Hematopoietic multipotent progenitor cell treated with erythropoietin and hydrocortisone succinate and interleukin-3 and kit ligand, for 17 days (in vitro differentiated cells): ENCODE measurements around the gene PIAS1.
"Not testable (repeated sequence)": the region's sequence is repeated elsewhere in the genome, so short reads cannot be mapped to it uniquely, and the experiment has no call there.

Experiments used
- DNase-seq: peaks from one replicate; pipeline ENCODE4 v3.0.0-alpha.2; 2015; ENCODE audit warnings: low spot score

The PIAS1 gene

DNA sequence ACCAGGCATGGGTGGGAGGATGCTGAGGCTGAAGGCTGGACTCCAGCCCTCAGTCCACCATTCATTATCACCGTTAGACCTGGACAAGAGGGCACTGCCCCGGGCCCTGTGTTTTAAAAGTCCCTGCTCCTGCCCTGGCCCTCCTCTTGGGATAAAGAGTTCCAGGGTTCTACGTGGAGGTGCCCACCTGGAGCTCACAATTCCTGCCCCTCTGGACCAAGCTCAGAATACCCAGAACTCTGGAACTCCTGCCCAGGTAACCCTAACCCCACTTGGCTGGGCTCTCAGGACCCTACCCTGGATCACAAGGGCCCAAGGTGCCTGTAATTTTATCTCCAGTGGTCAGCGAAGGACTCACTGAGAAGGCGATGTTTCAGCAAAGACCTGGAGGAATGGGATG, 149.8 kb downstream of the PIAS1 start:
- no peak for DNase-seq

DNA sequence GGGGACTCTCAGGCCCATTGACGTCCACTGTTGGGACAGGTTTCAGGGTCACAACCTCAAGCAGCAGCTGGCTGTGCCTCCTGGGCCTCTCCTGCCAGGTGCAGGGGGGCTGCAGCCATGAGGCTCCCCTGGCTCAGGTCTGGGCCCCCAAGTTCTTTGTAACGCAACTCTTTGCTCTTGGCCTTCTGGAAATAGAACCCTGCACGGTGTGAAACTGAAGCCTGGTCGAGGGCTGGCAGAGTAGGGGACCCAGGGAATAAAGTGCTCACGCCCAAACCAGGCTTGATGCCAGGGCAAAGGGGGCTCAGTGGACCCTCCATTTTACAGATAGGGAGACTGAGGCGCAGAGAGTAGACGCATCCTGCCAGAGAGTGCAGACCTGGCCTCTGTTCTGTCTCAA, 150.2 kb downstream of the PIAS1 start:
- DNase-seq = no peak

DNA sequence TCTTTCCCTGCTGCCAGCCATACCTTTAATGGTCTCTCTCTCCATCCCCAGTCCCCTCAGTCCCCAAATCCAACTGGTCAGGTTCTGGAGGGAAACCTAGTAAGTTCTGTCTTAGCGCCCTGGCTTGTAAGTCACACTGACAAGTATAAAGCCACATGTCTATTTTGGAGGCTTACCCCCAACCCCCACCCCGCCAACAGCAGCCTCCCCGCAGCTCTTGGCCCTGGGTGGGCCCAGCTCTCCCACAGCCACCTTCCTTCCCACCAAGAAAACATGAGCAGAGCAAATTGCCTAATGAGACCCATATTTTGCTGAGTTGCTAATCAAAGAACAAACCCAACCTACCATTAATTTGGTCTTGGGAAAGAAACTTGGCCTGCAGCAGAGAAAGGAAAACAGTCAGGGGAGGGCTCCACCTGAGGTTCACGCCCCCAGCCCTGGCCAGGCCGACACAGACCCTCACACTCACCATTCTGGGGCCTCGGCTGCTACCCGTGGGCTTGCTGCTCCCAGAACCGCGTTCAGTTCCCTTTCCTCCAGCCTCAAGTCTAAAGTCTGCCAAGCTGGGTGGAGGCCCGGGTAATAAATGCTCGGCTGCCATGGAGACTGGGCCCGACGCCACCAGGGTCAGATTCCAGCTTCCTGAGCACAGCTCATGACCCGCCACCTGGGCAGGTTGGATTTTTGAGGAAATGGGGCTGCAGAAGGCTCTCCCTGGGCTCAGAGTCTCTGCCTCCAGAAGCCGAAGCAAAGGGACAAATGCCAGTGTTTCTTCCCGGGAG, 150.9 kb downstream of the PIAS1 start, which contains the start of gene CALML4:
CALML4 (minus strand) TSS at position 557 of the 782 bp plus-strand sequence; CDS start at position 472, 85 bp downstream.
- DNase-seq = no peak

DNA sequence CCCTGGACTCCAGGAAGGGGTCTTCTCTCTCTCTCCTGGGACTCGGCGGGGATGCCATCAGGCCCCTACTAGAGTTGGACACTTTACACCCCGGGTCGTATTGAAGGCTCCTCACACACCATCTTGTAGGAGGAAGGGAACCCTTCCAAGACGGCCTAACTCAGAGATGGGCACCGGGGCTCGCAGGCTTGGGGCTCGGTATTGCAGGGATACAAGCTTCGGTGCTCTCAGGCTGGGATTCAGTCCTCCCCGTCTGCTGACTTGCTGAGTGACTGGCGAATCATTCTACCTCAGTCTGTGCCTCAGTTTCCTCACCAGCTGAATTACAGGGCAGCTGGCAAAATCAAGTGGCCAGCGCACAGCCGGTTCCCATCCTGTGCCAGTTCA, 151.4 kb downstream of the PIAS1 start:
- no peak for DNase-seq

DNA sequence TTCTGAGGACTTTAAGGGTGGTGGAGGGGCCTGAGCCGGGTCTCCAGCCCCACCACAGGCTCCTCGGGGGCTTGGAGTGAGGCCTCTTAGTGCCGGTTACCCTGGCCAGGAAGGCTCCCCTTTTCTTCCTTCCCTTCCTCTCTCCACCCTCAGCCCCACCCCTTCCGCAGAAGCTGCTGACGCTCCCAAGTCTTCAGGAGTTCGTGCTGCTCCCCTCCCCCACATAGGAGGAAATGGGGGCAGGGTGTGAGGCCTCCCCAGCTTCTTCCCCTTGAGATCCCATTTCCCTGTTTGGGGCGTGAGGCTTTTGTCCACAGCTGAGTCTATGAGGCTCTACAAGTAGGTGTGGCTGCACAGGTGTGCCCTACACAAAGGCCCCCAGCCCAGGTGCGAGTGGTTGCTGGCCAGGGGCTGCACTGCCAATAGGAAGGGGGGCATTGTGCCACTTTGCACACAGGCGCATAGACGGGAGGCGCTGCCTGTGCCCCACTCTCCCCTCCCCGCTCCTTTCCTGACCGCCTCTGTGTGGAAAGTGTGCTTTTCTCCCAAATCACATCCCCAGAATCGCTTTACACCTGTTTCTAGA, 151.9 kb downstream of the PIAS1 start:
- DNase-seq = no peak

DNA sequence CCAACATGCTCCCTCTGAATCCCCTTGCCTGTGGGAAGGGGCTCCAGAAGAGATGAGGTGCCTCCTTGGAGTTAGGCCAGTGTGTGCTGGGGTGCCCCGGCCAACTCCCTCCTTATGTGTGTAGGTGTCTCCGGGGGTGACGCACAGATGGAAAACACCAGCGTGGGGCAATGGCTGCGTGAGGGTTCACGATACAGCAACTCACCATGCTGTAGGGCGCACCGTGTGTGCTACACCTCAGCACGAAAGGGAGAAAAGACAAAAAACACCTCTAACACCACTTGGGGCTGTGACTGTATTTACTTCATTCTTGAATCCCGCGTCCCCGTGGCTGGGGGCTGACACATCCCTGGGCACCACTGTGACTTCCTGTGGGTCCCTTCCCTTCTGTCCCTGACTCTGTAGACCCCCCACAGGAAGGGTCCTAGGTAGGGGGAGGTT, 152.6 kb downstream of the PIAS1 start:
- no peak for DNase-seq

DNA sequence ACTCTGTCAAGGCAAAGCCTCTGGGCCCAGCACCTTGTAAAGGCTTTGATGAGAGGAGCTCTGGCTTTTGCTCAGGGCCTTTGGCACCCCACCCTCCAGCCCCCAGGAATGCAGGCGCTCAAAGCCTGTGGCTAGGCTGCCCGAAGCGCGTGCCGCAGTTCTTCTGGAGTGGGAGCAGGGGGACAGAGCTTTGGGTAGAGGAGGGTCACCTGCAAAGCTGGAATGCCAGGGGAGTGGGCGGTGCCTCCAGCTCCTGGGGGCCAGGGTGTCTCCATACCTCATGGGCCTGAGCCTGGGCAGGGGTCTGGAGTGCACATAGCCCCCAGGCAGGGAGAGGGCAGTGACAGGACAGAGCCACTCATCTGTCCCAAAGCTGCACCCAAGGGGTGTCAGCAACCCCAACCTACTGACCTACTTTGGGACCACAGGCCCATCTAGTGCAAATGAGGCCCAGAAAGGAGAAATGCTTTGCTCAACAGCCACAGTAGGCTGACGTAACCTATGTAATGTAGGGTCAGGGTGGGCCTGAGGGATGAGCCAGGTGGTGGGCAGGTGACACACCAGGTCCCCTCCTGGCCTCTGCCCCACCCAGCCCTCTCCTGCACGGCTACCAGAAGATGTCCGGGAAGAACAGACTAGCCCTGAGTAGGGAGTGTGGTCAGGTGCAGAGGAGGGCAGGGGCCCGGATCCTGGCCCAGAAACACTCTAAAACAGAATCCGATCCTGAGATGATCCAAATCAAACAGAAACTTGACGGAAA, 153.2 kb downstream of the PIAS1 start:
- no peak for DNase-seq

DNA sequence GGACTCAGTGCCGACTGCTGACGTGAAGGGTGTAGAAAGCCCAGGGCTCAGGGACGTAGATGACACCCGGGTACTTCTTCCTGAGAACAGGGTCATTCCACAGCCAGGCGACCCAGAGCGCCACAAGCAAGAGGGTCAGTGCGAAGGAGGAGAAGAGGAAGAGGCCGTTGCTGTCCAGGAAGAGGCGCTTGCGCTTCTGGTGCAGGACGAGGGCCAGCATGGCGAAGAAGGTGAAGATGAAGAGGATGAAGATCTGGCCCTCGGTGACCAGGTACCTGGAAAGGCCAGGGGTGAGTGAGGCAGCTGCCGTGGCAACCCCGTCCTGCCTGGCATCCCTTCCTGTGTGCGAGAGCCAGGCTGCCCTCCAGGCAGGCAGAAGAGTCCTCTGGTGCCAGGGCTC, 154.0 kb downstream of the PIAS1 start:
- no peak for DNase-seq

DNA sequence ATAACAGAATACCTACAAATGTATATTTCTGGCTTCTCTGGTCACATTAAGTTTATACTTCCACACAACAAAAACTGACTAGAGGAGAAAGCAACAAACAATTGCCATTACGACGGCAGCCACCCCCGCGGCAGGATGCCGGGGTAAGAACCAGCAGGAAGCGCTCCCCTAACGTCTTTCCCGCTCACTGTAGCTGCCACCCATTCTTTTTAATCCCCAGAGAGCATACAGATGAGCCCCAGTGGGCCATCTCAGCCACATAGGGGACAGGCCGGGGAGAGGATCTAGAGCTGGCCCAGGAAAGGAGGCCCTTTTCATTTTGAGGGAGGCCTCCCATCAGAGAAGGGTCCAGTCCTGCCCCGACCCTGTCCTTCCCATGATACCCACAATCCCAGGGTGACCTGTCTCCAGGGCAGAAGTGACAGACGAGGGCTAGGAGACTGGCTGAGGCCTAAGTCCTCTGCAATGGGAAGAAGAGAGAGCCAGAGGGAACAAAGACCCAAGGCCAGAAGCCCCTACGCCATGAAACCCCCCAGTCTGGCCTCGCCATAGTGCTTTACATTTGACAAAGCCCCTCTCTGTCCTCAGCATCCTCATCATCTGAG, 154.6 kb downstream of the PIAS1 start:
- DNase-seq = no peak

DNA sequence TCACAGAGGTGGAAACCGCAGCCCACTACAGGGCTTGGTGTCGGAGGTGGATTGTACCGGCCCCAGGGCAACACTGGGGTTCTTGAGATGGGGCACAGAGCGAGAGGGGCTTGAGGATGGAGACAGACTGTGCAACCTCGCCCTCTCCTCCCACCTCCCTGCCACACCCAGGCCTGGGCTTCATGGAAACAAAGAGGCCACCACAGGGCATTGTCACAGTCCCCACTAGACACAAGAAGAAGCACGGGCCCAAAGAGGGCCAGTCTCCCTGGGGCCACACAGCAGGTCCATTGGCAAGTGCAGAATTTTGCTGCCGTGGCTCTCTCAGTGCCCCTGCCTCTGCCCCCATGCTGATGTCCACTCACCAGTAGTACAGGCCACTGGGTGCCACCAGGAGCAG, 155.2 kb downstream of the PIAS1 start:
- no peak for DNase-seq

DNA sequence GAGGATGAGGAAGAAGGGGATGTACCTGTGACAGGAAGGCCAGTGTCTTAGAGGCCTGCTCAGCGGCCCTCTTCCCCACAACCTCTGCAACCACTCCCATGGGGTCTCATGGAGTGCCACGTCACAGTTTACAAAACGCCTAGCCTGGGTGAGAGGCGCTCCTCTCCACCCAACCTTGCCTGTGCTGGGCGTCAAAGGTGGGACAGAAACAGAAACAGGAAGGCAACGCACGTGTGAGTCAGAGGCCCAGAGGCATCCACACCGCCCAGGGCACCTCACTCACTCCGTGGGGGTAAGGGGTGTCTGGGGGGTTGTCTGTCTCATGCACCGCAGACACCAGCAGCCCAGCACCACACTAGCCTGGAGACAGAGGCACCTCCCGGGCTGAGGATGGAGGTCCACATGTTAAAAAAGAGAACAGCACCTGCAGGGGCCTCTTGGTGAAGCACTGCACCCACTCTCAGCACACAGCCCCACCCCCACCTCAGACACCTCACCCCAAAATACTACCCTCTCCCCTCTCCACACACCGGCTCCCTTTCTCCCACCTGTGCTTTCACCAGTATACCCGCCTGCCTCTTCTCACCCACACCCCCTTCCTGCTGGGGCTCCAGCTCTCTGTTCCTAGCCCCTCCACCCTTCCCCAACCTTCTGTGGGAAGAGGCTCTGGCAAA, 155.8 kb downstream of the PIAS1 start:
- no peak for DNase-seq

DNA sequence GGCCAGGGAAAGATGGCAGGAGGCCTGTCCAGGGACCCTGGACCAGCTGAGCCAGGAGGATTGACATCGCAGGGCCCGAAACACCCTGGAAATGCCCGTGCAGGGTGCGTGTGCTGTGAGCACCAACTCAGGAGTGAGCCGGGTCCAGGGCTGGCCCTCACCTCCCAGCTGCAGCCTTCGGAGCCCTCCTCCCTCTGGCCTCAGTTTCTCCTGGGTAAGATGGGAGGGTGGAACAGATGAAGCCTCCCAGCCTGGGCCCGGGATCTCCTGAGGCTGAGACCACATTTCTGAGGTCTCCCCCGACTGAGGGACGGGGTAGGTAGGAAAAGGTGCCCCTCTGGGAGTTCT, 156.3 kb downstream of the PIAS1 start:
- no peak for DNase-seq

DNA sequence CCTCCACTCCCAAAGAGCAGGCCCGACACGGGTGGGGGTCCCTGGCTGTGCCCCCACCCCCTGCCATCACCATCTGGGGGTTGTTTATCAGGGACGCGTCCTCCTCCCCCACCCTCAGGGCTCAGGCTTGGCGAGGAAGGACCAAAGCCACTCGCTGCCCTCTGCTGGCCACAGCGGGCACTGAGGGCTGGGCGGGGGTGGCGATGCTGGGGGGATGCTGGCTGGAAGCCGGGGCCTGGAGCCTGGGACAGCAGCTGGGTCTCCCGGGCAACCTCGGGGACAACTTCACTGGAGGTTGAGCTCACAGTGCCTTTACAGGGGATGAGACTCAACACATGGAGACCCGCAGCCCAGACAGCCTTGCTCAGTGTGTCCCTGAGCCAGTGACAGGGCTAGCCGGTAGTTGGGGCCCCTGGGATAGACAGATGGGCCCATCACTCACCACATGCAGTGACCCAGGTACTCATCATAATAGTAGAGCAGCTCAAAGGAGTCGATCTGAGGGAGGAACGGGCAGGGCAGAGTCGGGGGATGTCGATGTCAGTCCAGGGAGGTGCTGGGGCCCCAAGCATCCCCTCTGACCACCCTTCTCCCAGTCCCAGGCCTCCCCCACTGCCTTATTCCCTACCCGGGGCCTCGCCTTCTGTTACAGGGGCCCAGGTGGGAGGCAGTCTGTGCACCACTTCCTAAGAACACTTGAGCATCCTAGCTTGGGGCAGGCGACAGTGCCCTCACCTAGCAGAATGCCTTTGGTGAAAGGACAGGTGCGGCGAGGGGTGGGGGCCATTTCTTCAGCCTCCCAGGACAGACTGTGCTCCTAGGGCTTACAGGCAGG, 156.9 kb downstream of the PIAS1 start:
- DNase-seq = no peak

DNA sequence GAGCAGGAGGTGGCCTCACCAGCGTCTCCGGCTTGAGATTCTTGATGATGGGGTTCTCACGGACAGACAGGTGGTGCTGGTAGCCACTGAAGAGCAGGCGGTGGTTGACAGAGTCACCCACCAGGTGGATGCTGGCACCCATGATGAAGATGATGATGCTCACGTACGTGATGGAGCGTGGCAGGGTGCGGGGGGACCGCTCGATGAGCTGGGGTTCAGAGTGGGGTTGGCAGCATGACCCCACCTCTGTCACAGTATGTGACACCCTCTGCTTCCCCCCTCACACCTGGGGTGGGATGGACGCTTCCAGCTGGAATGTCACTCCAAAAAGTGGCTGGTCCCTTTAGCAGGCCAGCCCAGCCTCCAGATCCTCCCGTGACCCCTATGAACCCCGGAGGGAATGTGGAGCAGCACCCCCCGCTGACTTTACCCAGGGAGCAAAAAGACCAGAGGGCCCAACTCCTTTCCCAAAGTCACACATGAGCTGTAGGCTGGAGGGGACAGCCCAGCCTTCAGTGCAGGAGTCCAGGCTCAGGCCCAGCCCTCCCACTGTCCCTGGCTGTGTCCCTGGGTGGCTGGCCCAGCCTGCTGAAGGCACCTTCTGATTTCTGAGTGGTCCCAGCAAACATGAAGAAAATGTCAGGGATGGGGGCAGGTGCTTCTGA, 157.7 kb downstream of the PIAS1 start:
- no peak for DNase-seq

DNA sequence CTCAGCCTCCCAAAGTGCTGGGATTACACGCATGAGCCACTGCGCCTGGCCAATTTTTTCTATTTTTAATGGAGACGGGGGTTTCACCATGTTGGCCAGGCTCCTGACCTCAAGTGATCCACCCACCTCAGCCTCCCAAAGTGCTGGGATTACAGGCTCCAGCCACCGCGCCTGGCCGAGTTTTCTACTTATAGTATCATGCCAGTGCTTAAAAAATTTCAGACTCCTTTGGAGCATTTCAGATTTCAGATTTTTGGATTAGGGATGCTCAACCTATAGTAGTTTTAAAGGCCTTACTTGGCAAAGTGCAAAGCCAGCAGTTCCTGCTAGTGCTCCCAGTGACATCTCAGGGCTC, 159.4 kb downstream of the PIAS1 start:
- not testable (repeated sequence) for DNase-seq

DNA sequence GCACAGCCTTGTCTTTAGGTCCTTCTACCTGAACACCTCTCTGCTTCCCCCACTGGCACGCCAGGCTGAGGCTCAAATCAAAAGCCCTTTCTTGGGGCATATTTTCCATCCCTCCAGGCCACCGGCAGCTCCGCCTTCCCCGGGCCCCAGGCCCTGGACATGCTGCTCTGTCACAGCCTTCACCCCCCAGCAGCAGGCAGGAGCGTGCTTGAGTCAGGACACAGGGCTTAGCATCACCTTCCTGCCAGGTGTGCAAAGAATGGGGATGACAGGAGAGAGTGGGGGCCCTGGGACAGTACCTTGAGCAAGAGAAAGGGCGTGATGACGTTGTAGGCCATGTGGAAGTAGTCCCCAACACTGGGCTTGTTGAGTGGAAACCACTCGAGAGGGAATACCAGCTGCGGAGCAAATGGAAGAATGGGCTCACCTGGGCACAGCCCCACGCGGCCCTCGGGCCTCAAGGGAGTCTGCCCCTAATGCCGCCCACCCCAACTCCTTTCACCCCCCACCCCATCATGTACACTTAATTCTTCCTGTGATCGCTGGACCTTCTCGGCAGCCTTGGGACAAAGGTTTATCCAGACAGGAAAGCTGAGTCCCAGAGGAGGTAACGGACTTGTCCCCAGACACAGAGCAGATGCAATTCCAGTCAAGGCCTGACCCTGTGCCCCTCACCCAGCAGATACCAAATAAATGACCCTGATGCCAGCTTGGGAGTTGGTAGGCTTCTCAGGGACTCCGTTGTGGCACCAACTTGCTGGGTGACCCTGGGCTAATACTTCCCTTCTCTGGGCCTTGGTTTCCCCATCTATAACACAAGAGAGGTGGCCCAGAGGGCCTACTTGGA, 160.1 kb downstream of the PIAS1 start:
- DNase-seq = no peak

DNA sequence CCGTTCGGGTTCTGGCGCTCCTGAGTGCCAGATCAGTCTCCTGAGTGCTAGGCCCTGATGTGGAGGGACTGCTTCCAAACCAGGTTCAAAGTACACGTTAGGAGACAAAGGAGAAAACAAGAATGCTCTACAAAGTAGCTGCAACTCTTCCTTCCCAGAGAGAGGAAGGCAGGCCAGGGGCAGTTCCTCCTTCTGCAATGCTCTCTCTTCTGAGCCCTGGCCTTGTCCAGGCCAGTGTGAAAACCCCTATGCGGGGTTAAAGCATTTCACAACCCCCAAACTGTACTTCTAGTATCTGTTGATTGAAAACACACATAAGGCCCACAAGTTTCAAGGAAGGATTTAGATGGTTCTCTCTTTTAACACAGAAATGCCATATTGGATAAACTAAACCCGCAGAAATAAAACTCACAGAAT, 160.7 kb downstream of the PIAS1 start:
- DNase-seq = no peak

DNA sequence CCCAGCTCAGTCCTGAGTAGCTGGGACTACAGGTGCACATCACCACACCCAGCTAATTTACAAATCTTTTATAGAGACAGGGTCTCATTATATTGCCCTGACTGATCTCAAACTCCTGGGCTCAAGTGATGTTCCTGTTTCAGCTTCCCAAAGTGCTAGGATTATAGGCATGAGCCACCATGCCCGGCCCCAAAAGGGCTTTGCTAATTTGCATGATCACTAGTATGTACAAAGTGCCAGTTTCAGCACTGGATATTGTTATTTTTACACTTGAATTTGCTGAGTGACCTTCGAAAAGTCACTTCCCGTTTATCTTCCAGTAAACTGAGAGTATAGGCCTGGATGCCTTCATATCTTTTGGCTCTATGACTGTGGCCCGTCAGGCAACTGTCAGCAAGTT, 163.2 kb downstream of the PIAS1 start:
- no peak for DNase-seq

DNA sequence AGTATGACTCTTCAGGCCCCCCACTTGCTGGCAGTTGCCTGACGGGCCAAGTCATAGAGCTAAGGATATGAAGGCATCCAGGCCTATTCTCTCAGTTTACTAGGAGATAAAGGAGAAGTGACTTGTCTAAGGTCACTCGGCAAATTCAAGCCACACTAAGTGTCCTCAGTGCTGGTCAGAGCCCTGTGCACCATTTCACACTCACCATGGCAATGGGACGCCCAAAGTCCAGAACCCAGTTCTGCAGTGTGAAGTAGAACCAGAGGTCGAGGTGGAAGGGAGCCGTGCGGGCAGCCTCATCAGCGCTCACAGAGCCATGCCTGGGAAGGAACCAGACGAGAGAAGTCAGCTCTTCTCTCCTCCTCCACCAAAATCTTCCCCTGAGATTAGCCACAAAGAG, 164.2 kb downstream of the PIAS1 start:
- no peak for DNase-seq
